T-helper 2 cell treated with Interferon-gamma antibody and Interleukin-4, amounts not matched to agents 100 ng/mL and 5 ng/mL, for 36 hours (primary cell): ENCODE data around the gene SS18L1. TPM values are rescaled to one million over a fixed set of nuclear protein-coding genes. Genes with fewer than 3 reads are reported as not detected.

ENCODE experiments used
- intact Hi-C: fragments of 100-400 bp; cut with micrococcal nuclease; formaldehyde crosslinking; loops from one replicate; pipeline ENCODE4 v1.15.1; 2023
- total RNA-seq: library from RNA; stranded (reverse); gene quantifications from 2 replicates; pipeline ENCODE4 v1.2.3, GENCODE V29; 2022

SS18L1 gene
- total RNA-seq, 1 donor from 2014 or later, result 20.0 TPM

GRCh38 chr20:62191781-62192559, 48.4 kb downstream of the SS18L1 start:
- intact Hi-C loops, result no loop called here

- intact Hi-C loops, result no loop called here
Observed at GRCh38 chr20:62192635-62193034, 49.1 kb downstream of the SS18L1 start.

DNA sequence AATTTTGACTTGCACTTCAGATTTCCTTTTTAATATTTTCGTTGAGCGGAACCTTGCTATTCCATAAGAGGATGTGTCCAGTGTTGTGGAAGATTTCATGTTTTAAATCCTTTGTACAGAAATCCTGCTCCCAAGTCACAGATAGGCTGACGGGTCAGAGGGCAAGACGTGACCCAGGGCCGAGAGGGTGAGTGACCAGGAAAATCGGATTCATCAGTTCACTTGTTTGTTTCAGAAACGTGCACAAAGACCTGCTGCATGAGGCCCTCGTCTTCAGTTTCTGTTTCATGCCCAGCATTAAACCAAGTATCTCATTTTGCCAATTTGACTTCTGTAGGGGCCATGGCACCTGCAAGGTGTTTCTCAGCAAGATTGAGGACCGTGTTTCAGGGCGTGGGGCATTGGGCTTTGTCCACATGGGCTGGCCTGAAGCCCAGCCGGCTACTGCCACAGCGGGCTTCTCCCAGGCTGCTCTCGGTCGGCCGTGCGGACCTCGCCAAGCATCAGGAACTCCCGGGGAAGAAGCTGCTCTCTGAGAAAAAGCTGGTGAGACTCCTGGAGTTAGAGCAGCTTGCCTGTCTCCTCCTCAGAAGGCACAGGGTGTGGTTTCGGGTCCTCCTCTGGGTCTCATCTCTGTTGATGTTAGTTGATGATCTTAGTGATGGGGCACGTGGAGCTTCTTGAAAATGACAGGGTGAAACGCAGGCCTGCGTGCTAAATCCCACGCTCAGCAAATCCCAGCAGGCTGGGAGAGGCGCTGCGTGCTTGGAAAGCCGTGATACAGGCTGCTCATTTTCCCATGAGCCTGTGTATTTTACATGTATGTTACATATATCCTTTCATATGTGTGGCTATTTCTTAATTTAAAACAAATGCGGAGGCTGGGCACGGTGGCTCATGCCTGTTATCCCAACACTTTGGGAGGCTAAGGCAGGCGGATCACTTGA, 49.8 kb downstream of the SS18L1 start:
- intact Hi-C loops, result no loop called here

DNA sequence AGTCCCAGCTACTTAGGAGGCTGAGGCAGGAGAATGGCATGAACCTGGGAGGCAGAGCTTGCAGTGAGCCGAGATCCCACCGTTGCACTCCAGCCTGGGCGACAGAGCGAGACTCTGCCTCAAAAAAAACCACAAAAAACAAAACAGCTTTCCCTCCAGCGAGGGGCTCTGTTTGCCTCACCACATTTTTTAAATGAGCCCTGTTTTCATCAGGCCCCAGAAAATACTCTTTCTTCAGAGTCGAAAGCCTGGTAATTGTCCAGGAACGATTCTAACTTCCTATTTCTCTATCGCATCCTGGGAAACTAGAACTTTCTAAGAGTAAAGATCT, 51.5 kb downstream of the SS18L1 start:
- intact Hi-C loops, result no loop called here

GRCh38 chr20:62195736-62196135, 52.2 kb downstream of the SS18L1 start:
- intact Hi-C loops, result no loop called here

DNA sequence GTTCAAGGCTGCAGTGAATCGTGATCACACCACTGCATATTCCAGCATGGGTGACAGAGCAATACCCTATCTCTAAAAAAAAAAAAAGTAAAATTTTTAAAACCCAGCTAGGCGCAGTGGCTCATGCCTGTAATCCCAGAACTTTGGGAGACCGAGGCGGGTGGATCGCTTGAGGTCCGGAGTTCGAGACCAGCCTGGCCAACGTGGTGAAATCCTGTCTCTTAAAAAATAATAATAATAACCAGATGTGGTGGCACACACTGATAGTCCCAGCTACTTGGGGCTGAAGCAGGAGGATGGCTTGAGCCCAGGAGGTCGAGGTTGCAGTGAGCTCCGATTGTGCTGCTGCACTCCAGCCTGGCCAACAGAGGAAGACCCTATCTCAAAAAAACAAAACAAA, 52.7 kb downstream of the SS18L1 start:
- intact Hi-C loops, result no loop called here

DNA sequence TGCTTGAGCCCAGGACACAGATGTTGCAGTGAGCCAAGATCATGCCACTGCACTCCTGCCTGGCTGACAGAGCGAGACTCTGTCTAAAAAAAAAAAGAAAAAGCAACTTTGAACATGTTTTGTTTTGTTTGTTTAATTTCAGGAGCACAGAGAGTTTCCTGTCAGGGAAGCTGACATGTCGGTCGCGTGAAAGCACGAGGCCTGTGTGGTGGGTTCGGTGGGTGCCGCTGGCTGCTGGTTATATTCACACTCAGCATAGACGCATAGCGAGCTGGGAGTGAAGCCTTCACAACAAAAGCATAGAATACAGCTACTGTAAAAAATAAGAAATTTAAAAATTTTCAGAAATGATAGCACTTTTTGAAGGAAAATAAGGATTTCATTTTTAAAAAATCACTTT, 53.7 kb downstream of the SS18L1 start:
- intact Hi-C loops, result no loop called here

GRCh38 chr20:62197801-62198200, 54.2 kb downstream of the SS18L1 start:
- intact Hi-C loops, result no loop called here

DNA sequence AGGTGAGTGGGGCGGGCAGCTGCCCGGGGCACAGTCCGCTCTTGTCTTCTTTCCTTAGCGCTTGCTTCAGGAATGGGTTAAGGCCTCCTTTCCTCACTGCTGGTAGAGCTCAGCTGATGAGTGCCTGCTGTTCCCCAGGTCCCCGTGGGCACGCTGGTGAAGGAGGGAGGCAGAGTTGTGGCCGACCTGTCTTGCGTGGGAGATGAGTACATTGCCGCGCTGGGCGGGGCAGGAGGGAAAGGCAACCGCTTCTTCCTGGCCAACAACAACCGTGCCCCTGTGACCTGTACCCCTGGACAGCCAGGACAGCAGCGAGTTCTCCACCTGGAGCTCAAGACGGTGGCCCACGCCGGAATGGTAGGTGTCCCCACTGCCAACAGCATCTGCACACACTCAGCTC, 54.9 kb downstream of the SS18L1 start:
- intact Hi-C loops, result no loop called here

GRCh38 chr20:62198931-62199330, 55.4 kb downstream of the SS18L1 start:
- intact Hi-C loops, result no loop called here

DNA sequence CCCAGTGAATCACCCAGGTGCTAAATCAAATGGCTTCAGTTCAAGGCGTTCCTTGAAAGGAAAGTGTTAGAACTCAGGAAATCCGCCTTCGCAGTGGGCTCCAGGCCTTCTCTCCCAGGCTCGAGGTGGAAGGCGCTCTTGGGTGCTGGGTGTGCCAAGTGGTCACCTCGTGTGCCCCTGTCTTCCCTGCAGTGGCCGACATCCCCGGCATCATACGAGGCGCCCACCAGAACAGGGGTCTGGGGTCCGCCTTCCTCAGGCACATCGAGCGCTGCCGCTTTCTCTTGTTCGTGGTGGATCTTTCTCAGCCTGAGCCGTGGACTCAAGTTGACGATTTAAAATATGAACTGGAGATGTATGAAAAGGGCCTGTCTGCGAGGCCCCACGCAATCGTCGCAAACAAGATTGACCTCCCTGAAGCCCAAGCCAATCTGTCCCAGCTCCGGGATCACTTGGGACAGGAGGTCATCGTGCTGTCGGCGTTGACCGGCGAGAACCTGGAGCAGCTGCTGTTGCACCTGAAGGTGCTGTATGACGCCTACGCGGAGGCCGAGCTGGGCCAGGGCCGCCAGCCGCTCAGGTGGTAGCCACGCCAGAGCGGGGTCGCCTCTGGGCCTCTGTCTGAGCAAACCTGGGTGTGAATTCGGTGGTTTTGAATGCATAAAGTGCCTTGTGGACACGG, 57.1 kb downstream of the SS18L1 start:
- intact Hi-C loops, result no loop called here

- intact Hi-C loops, result no loop called here
Observed at GRCh38 chr20:62201173-62202082, 57.9 kb downstream of the SS18L1 start.

DNA sequence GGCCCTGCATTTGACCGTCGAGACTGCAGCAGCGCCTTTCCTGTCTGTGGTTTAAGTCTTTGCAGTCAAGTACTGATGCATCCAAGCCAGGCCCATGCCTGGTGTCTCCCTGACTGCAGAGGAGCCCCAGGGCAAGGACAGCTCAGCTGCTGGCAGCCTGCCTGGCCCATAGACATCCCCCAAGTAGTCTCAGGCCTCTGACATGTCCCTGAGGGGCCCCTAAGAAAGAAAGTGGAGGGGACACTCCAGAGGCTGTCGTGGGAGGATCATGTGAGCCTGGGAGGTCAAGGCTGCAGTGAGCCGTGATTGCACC, 58.5 kb downstream of the SS18L1 start:
- intact Hi-C loops, result no loop called here

- intact Hi-C loops, result no loop called here
Observed at GRCh38 chr20:62202676-62203377, 59.3 kb downstream of the SS18L1 start.

DNA sequence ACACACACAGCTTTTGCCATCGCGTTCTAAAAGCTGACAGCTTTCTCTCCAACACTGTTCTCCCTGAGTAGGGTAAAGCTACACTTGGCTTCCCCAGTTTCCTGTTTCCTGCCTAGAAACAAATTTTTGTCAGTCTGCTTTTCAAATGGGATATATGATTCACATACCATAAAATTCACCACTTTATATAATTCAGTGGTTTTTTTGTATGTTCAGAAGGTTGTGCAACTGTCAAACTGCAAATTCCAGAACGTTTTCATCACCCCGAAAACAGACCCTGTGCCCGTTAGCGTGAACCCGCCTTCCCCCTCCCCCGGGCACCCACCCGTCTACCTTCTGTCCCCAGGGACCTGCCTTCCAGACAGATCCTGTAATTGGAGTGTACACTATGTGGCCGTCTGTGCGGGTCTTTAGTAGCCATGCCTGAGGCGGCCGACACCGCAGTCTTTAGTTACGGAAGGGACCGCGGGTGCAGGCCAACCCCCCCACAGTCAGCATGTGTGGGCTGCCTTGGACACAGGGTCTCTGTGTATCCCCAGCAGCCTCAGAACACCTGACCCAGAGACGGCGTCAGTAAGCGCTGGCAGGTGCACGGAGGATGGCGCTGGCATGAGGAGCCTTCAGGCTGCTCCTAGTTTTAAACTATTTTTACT, 59.9 kb downstream of the SS18L1 start:
- intact Hi-C loops, result no loop called here

DNA sequence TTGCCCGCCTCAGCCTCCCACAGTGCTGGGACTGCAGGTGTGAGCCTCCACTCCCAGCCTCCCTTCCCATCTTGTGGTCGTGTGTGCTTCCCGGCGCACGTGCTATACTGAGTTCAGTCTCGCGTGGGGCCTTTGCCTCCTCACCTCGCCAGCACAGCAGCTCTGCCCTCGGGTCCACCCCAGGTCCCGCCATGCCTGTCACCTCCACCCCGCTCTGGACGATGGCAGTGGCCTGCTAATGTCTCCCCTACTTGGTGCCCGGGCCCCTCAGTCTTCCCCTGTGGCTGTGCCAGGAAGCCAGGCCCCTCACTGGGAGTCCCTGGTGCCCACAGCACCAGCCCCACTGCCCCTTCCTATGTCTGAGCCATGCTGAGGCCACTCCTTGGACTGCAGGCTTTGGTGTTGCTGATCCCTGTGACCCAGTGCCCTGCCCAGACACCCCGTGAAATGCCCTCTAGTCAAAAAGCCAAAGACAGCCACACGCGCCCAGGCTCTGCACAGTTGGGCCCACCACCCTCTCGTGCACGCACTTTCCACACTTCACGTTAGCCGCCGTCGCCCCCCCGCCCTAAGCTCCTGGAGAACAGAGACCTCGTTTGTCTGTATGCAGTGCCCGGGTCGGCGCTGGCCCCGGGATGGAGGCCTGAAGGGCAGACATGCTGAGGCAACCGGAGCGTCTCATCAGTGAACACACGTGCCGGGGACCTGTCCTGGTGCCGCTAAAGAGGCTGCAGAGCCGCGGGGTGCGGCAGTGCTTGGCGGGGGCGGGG, 62.2 kb downstream of the SS18L1 start:
- intact Hi-C loops, result no loop called here

- intact Hi-C loops, result no loop called here
Observed at GRCh38 chr20:62206388-62206775, 62.8 kb downstream of the SS18L1 start.

GRCh38 chr20:62208061-62208794, 64.7 kb downstream of the SS18L1 start:
- intact Hi-C loops, result no loop called here
